SK-N-SH treated with all-trans-retinoic acid at 6 μM for 48 hours (cell line): ENCODE measurements around the gene RNF157.

Experiments used
- ATAC-seq: fragments of 200-7000 bp; cut with Tn5 transposase; 3 replicates; pipeline ENCODE4 v1.9.1; 2020; ENCODE audit warnings: mild to moderate bottlenecking, moderate library complexity
- ARNTL ChIP-seq: fragments of 450-650 bp; formaldehyde crosslinking; IDR thresholded peaks from 2 replicates; pipeline ENCODE4 v1.5.0; 2020; ENCODE audit warnings: low read depth, mild to moderate bottlenecking, moderate library complexity, borderline replicate concordance
- BACH2 ChIP-seq: fragments of 250-450 bp; sonication (Bioruptor Pico); IDR thresholded peaks from 2 replicates; pipeline ENCODE4 v1.9.0; 2021; ENCODE audit warnings: mild to moderate bottlenecking, borderline replicate concordance
- CSDC2 ChIP-seq: fragments of 250-450 bp; sonication (Bioruptor Pico); IDR thresholded peaks from 2 replicates; pipeline ENCODE4 v1.5.0; 2020; ENCODE audit warnings: mild to moderate bottlenecking, moderate library complexity
- ESRRG ChIP-seq: fragments of 250-450 bp; sonication (Bioruptor Pico); IDR thresholded peaks from 2 replicates; pipeline ENCODE4 v1.6.1; 2021; ENCODE audit warnings: mild to moderate bottlenecking
- GLIS3 ChIP-seq: fragments of 250-450 bp; sonication (Bioruptor Pico); IDR thresholded peaks from 2 replicates; pipeline ENCODE4 v1.5.0; 2020; ENCODE audit warnings: mild to moderate bottlenecking, moderate library complexity
- ISL1 ChIP-seq: fragments of 250-450 bp; sonication (Bioruptor Pico); IDR thresholded peaks from 2 replicates; pipeline ENCODE4 v2.1.2; 2022; ENCODE audit warnings: mild to moderate bottlenecking, moderate library complexity
- OSR1 ChIP-seq: fragments of 250-450 bp; sonication (Bioruptor Pico); IDR thresholded peaks from 2 replicates; pipeline ENCODE4 v1.8.0; 2022; ENCODE audit warnings: moderate library complexity, mild to moderate bottlenecking, inconsistent platforms
- RARB ChIP-seq: fragments of 250-450 bp; sonication (Bioruptor Pico); IDR thresholded peaks from 2 replicates; pipeline ENCODE4 v1.8.0; 2021; ENCODE audit warnings: mild to moderate bottlenecking, moderate library complexity
- SNAI2 ChIP-seq: fragments of 250-450 bp; sonication (Bioruptor Pico); IDR thresholded peaks from 2 replicates; pipeline ENCODE4 v1.5.0; 2020; ENCODE audit warnings: mild to moderate bottlenecking, moderate library complexity
- TCF4 ChIP-seq: fragments of 250-450 bp; sonication (Bioruptor Pico); IDR thresholded peaks from 2 replicates; pipeline ENCODE4 v1.8.0; 2021; ENCODE audit warnings: mild to moderate bottlenecking, moderate library complexity, borderline replicate concordance
- TOX ChIP-seq: fragments of 250-450 bp; sonication (Bioruptor Pico); IDR thresholded peaks from 2 replicates; pipeline ENCODE4 v1.8.0; 2021; ENCODE audit warnings: mild to moderate bottlenecking, moderate library complexity, borderline replicate concordance
- ZC3H10 ChIP-seq: fragments of 250-450 bp; sonication (Bioruptor Pico); IDR thresholded peaks from 2 replicates; pipeline ENCODE4 v1.5.1; 2021; ENCODE audit warnings: mild to moderate bottlenecking, moderate library complexity
- ZFP3 ChIP-seq: fragments of 250-450 bp; sonication (Bioruptor Pico); IDR thresholded peaks from 2 replicates; pipeline ENCODE4 v1.5.0; 2020; ENCODE audit warnings: mild to moderate bottlenecking, moderate library complexity
- ZFP30 ChIP-seq: fragments of 450-650 bp; formaldehyde crosslinking; IDR thresholded peaks from 2 replicates; pipeline ENCODE4 v1.5.0; 2022; ENCODE audit warnings: mild to moderate bottlenecking, moderate library complexity
- ZNF565 ChIP-seq: fragments of 450-650 bp; formaldehyde crosslinking; conservative IDR thresholded peaks from 2 replicates; pipeline ENCODE4 v1.5.0; 2020; ENCODE audit warnings: low read depth, mild to moderate bottlenecking, moderate library complexity
- ZNF70 ChIP-seq: fragments of 450-650 bp; formaldehyde crosslinking; IDR thresholded peaks from 2 replicates; pipeline ENCODE4 v1.5.0; 2020; ENCODE audit warnings: mild to moderate bottlenecking, moderate library complexity
- ZNF8 ChIP-seq: fragments of 450-650 bp; formaldehyde crosslinking; IDR thresholded peaks from 2 replicates; pipeline ENCODE4 v1.5.0; 2020; ENCODE audit warnings: mild to moderate bottlenecking, moderate library complexity
- TF ChIP-seq, protein P1 (sequence below): fragments of 250-450 bp; sonication (Bioruptor Pico); IDR thresholded peaks from 2 replicates; pipeline ENCODE4 v1.8.0; 2020; ENCODE audit warnings: mild to moderate bottlenecking, moderate library complexity, borderline replicate concordance
- TF ChIP-seq, protein P2 (sequence below): fragments of 250-450 bp; sonication (Bioruptor Pico); IDR thresholded peaks from 2 replicates; pipeline ENCODE4 v1.5.1; 2020; ENCODE audit warnings: low read depth, mild to moderate bottlenecking, moderate library complexity
- TF ChIP-seq, protein P3 (sequence below): fragments of 250-450 bp; sonication (Bioruptor Pico); IDR thresholded peaks from 2 replicates; pipeline ENCODE4 v1.5.1; 2021; ENCODE audit warnings: mild to moderate bottlenecking, moderate library complexity
- TF ChIP-seq, protein P4 (sequence below): fragments of 250-450 bp; sonication (Bioruptor Pico); IDR thresholded peaks from 2 replicates; pipeline ENCODE4 v1.5.0; 2020; ENCODE audit warnings: mild to moderate bottlenecking, moderate library complexity

The RNF157 gene

DNA sequence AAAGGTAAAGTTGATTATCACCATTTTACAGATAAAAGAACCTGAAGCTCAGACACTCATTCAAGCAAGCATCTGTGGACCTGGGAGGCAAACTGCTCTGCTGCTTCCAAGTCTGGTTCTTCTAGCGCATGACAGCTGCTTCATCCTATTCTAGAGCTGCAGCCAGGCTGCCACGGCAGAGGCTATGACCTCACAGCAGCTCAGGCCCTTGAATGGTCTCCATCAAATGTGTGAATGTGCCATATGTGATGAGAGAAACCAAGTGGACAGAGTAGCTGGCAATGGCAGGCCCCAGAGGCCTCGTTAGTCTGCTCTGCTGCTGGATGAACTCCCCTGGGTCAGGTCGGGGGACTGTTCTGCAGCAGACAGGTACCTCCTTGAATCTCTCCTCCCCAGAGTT is 68.6 kb downstream of the RNF157 start (continued):
- TF ChIP-seq, protein P1, sequence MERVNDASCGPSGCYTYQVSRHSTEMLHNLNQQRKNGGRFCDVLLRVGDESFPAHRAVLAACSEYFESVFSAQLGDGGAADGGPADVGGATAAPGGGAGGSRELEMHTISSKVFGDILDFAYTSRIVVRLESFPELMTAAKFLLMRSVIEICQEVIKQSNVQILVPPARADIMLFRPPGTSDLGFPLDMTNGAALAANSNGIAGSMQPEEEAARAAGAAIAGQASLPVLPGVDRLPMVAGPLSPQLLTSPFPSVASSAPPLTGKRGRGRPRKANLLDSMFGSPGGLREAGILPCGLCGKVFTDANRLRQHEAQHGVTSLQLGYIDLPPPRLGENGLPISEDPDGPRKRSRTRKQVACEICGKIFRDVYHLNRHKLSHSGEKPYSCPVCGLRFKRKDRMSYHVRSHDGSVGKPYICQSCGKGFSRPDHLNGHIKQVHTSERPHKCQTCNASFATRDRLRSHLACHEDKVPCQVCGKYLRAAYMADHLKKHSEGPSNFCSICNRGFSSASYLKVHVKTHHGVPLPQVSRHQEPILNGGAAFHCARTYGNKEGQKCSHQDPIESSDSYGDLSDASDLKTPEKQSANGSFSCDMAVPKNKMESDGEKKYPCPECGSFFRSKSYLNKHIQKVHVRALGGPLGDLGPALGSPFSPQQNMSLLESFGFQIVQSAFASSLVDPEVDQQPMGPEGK (CRISPR knock-in tag): no peak
- TF ChIP-seq, all 23 proteins: peak for 0

DNA sequence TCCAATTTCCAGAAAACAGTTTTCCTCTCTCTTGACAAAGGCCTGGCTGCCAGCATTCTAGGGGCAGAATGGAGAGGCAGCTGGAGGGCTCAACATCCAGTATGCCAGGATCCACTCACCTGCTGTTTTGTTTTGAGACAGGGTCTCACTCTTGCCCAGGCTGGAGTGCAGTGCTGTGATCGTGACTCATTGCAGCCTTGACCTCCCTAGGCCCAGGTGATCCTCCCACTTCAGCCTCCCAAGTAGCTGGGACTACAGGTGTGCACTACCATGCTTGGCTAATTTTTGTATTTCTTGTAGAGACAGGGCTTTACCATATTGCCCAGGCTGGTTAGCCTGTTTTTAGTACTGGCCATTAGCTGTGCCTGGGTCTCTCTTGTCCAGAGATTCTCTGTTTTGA is 70.2 kb downstream of the RNF157 start:
- TF ChIP-seq ZC3H10 (CRISPR knock-in tag) (no peak), ZNF565 (CRISPR knock-in tag) (no peak), ESRRG (CRISPR knock-in tag) (no peak), OSR1 (CRISPR knock-in tag) (no peak), GLIS3 (no peak), SNAI2 (CRISPR knock-in tag) (no peak), CSDC2 (CRISPR knock-in tag) (no peak), ARNTL (CRISPR knock-in tag) (no peak), ZFP3 (CRISPR knock-in tag) (no peak), ZNF8 (no peak)
- TF ChIP-seq, protein P2, sequence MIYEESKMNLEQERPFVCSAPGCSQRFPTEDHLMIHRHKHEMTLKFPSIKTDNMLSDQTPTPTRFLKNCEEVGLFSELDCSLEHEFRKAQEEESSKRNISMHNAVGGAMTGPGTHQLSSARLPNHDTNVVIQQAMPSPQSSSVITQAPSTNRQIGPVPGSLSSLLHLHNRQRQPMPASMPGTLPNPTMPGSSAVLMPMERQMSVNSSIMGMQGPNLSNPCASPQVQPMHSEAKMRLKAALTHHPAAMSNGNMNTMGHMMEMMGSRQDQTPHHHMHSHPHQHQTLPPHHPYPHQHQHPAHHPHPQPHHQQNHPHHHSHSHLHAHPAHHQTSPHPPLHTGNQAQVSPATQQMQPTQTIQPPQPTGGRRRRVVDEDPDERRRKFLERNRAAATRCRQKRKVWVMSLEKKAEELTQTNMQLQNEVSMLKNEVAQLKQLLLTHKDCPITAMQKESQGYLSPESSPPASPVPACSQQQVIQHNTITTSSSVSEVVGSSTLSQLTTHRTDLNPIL (CRISPR knock-in tag): no peak
- no peak for ATAC-seq

DNA sequence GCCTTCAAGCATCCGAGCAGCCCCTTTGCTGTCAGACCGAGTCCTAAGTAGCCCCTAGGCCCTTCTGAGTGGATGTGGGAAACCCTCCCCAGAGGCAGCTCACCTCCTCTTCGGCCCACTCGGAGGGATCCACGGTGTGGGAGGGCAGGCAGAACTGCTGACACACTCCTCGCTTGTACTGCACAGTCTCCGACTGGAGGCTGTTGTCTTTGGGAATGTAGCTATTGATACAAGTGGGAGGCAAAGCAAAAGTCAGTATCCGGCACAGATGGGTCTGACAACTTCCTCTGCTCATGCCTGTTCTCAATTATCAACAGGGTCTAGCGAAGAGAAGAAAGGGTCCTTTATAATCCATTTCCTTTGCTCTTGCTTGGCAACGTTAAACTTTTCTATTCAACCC is 73.4 kb downstream of the RNF157 start:
- TF ChIP-seq TOX (no peak), ZNF8 (no peak), RARB (CRISPR knock-in tag) (no peak), BACH2 (CRISPR knock-in tag) (no peak), GLIS3 (no peak), ZFP3 (CRISPR knock-in tag) (no peak), ZC3H10 (CRISPR knock-in tag) (no peak), SNAI2 (CRISPR knock-in tag) (no peak), TCF4 (no peak), ISL1 (no peak), ZNF565 (CRISPR knock-in tag) (no peak), OSR1 (CRISPR knock-in tag) (no peak)
- TF ChIP-seq, protein P3, sequence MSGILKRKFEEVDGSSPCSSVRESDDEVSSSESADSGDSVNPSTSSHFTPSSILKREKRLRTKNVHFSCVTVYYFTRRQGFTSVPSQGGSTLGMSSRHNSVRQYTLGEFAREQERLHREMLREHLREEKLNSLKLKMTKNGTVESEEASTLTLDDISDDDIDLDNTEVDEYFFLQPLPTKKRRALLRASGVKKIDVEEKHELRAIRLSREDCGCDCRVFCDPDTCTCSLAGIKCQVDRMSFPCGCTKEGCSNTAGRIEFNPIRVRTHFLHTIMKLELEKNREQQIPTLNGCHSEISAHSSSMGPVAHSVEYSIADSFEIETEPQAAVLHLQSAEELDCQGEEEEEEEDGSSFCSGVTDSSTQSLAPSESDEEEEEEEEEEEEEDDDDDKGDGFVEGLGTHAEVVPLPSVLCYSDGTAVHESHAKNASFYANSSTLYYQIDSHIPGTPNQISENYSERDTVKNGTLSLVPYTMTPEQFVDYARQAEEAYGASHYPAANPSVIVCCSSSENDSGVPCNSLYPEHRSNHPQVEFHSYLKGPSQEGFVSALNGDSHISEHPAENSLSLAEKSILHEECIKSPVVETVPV (CRISPR knock-in tag): no peak
- TF ChIP-seq, protein P1 (CRISPR knock-in tag): no peak
- TF ChIP-seq, protein P2 (CRISPR knock-in tag): no peak
- no peak for ATAC-seq

DNA sequence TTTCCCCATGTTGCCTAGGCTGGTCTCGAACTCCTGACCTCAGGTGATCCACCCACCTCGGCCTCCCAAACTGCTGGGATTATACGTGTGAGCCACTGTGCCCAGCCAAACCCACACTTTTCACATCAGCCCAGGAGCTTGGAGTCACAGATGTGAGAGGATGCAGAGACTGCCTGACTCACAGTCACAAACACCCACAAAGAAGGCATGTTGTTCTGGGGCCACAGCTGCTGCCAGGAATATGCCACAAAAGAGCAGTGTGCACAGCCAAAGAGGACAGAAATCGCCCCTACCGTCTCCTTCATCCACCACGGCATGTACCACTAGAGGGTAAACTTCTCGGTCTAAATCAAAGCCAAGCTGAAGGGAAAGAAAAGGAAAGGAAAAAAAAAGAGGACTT is 74.1 kb downstream of the RNF157 start:
- ATAC-seq: no peak
- TF ChIP-seq GLIS3 (no peak), SNAI2 (CRISPR knock-in tag) (no peak), RARB (CRISPR knock-in tag) (no peak), ESRRG (CRISPR knock-in tag) (no peak), ZFP30 (CRISPR knock-in tag) (no peak), ZNF565 (CRISPR knock-in tag) (no peak), ZNF70 (CRISPR knock-in tag) (no peak), ZC3H10 (CRISPR knock-in tag) (no peak), ZNF8 (no peak)
- TF ChIP-seq, protein P4, sequence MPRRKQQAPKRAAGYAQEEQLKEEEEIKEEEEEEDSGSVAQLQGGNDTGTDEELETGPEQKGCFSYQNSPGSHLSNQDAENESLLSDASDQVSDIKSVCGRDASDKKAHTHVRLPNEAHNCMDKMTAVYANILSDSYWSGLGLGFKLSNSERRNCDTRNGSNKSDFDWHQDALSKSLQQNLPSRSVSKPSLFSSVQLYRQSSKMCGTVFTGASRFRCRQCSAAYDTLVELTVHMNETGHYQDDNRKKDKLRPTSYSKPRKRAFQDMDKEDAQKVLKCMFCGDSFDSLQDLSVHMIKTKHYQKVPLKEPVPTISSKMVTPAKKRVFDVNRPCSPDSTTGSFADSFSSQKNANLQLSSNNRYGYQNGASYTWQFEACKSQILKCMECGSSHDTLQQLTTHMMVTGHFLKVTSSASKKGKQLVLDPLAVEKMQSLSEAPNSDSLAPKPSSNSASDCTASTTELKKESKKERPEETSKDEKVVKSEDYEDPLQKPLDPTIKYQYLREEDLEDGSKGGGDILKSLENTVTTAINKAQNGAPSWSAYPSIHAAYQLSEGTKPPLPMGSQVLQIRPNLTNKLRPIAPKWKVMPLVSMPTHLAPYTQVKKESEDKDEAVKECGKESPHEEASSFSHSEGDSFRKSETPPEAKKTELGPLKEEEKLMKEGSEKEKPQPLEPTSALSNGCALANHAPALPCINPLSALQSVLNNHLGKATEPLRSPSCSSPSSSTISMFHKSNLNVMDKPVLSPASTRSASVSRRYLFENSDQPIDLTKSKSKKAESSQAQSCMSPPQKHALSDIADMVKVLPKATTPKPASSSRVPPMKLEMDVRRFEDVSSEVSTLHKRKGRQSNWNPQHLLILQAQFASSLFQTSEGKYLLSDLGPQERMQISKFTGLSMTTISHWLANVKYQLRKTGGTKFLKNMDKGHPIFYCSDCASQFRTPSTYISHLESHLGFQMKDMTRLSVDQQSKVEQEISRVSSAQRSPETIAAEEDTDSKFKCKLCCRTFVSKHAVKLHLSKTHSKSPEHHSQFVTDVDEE (CRISPR knock-in tag): no peak
- TF ChIP-seq, protein P3 (CRISPR knock-in tag): no peak
